Liver (tissue), 3 donors: ENCODE data around the gene NSD1.

Experiments
- FOXA1 ChIP-seq: IDR thresholded peaks from 2 replicates; pipeline ENCODE4 v1.6.1; 2016; ENCODE audit warnings: antibody characterized with exemption
- TAF1 ChIP-seq: conservative IDR thresholded peaks from 2 replicates; pipeline ENCODE4 v1.6.1; 2016; ENCODE audit warnings: antibody characterized with exemption, mild to moderate bottlenecking
- TF ChIP-seq, protein P1 (sequence below): fragments of 150-350 bp; IDR thresholded peaks from 2 replicates; pipeline ENCODE4 v1.5.1; 2017; ENCODE audit warnings: improper control_type of control experiment, low read depth, low read length; ENCODE audit not compliant: missing input control
- donor health status: healthy.
- donor health status: healthy.

DNA sequence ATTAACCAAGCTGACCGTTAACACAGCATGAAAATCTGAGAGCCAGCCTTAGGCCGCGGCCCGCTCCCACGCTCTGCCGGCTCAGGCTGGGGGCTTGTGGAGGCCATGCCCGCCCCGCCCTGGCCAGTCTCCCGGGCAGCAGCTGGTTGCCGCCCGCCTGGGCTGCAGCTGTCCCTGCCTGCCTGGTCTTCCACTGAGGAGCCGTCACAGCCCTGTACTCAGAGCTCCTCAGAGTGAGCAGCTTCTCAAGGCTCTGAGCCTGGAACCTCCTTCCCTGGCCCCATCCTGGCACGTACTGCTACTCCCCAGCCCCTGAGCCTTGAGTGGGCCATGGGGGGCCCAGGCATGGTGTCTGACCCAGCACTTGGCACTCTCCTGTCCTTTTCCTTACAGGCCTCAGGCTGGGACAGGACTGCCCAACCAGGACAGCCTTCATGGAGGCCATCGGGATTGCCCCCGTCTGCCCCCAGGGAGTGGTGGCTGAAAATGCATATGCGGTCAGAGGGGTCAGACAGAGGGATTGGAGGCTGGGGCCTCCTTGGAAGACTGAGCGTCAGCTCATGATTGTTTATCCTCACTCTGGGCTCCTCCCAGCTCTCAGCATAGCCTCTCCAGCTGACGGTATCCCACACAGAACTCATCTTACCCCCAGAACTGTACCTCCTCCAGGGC is 35.0 kb upstream of the NSD1 start:
- no peak for TF ChIP-seq TAF1
- TF ChIP-seq, protein P1, sequence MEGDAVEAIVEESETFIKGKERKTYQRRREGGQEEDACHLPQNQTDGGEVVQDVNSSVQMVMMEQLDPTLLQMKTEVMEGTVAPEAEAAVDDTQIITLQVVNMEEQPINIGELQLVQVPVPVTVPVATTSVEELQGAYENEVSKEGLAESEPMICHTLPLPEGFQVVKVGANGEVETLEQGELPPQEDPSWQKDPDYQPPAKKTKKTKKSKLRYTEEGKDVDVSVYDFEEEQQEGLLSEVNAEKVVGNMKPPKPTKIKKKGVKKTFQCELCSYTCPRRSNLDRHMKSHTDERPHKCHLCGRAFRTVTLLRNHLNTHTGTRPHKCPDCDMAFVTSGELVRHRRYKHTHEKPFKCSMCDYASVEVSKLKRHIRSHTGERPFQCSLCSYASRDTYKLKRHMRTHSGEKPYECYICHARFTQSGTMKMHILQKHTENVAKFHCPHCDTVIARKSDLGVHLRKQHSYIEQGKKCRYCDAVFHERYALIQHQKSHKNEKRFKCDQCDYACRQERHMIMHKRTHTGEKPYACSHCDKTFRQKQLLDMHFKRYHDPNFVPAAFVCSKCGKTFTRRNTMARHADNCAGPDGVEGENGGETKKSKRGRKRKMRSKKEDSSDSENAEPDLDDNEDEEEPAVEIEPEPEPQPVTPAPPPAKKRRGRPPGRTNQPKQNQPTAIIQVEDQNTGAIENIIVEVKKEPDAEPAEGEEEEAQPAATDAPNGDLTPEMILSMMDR: no peak
- TF ChIP-seq FOXA1: no peak
